ENCODE data around the gene SP1. TPM values are rescaled to one million over a fixed set of nuclear protein-coding genes. Genes with fewer than 3 reads are reported as not detected.

SP1 gene
- total RNA-seq, 1 donor from 2014 or later = 57.3 TPM

DNA sequence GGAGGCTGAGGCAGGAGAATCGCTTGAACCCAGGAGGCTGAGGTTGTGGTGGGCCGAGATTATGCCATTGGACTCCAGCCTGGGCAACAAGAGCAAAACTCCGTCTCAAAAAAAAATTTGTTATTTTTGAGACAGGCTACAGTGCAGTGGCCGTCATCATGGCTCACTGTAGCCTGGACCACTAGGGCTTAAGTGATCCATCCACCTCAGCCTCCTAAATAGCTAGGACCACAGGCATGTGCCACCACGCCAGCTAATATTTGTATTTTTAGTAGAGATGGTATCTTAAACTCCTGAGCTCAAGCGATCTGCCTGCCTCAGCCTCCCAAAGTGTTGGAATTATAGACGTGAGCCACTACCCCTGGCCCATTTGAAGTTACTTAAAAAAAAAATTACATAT, 71.0 kb downstream of the SP1 start:
- Histone ChIP-seq H3K27me3 (ENCODE audit: control insufficient read depth, insufficient read depth, low read length) (no peaks in the 10 kb centered on the region), H3K36me3 (ENCODE audit: control insufficient read depth, insufficient read depth, low read length) (peaks cover 2% of the 10 kb centered on the region), H3K4me3 (ENCODE audit: low read depth, low read length) (no peak overlapping the region)
- no peak for DNase-seq (ENCODE audit: low read depth)
- TF ChIP-seq, protein P1, sequence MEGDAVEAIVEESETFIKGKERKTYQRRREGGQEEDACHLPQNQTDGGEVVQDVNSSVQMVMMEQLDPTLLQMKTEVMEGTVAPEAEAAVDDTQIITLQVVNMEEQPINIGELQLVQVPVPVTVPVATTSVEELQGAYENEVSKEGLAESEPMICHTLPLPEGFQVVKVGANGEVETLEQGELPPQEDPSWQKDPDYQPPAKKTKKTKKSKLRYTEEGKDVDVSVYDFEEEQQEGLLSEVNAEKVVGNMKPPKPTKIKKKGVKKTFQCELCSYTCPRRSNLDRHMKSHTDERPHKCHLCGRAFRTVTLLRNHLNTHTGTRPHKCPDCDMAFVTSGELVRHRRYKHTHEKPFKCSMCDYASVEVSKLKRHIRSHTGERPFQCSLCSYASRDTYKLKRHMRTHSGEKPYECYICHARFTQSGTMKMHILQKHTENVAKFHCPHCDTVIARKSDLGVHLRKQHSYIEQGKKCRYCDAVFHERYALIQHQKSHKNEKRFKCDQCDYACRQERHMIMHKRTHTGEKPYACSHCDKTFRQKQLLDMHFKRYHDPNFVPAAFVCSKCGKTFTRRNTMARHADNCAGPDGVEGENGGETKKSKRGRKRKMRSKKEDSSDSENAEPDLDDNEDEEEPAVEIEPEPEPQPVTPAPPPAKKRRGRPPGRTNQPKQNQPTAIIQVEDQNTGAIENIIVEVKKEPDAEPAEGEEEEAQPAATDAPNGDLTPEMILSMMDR (IDR thresholded peaks at IDR 0.05; ENCODE audit: insufficient read depth, low read length, poor library complexity, severe bottlenecking) = no peak

- peak; percentile 94 for DNase-seq (ENCODE audit: low read depth)
- peak within 1 kb of the TSS; percentile 68 for H3K4me3 ChIP-seq (ENCODE audit: low read depth, low read length)
- no peaks in the 10 kb centered on the region for H3K27me3 ChIP-seq (ENCODE audit: control insufficient read depth, insufficient read depth, low read length)
- TF ChIP-seq, protein P1 (IDR thresholded peaks at IDR 0.05; ENCODE audit: insufficient read depth, low read length, poor library complexity, severe bottlenecking) = peak; percentile 89
- peaks cover 2% of the 10 kb centered on the region for H3K36me3 ChIP-seq (ENCODE audit: control insufficient read depth, insufficient read depth, low read length)
Measured at GRCh38 chr12:53451661-53452158, 71.7 kb downstream of the SP1 start, which contains the start of gene PCBP2. PCBP2 (plus strand) TSS chr12:53452102; CDS start chr12:53454801, 2,699 bp downstream.

DNA sequence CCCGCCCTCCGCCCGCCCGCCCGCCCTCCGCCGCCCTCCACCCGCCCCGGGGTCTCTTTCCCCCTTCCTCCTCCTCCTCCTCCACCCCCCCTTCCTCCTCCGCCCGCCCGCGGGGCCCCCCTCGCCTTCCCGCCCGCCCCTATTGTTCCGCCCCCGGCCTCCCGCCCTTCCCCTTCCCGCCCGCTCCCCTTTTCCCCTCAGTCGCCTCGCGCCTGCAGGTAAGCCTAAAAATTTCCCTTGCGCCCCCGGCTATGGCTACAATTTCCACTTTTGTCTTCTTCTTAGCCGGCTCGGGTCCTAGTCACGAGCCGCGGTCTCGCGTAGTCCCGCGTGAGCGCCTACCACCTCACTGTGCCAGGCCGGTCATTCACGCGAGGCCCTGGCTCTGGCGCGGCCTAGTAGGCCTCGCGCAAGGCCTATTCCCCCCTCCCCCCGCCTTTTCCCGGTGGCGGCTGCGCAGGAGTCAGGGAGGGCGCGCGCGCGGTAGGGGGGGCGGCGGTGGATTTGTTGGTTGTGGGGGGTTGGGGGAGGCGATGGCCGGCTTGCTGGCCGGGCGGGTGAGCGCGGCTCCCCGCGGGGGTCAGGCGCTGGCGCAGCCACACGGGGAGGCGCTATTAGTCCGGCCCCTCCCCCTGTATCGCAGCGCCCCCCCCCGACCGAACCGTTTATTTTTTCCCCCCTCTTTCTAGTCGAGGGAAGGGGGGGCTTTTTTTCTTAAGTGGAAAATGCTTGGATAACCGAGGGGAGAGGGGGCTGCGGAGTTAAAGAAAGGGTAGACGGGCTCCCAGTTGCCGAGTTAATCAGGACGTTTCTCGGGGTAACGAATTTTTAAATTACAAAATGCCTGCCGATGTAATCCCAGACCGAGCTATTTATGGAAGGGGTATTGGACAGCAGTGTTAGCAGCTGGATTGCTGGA, 72.4 kb downstream of the SP1 start:
- Histone ChIP-seq H3K4me3 (ENCODE audit: low read depth, low read length) (peak overlapping the region; percentile 68), H3K27me3 (ENCODE audit: control insufficient read depth, insufficient read depth, low read length) (no peaks in the 10 kb centered on the region), H3K36me3 (ENCODE audit: control insufficient read depth, insufficient read depth, low read length) (peaks cover 3% of the 10 kb centered on the region)
- DNase-seq (ENCODE audit: low read depth) = peak; percentile 41
- TF ChIP-seq, protein P1 (IDR thresholded peaks at IDR 0.05; ENCODE audit: insufficient read depth, low read length, poor library complexity, severe bottlenecking) = peak; percentile 50

DNA sequence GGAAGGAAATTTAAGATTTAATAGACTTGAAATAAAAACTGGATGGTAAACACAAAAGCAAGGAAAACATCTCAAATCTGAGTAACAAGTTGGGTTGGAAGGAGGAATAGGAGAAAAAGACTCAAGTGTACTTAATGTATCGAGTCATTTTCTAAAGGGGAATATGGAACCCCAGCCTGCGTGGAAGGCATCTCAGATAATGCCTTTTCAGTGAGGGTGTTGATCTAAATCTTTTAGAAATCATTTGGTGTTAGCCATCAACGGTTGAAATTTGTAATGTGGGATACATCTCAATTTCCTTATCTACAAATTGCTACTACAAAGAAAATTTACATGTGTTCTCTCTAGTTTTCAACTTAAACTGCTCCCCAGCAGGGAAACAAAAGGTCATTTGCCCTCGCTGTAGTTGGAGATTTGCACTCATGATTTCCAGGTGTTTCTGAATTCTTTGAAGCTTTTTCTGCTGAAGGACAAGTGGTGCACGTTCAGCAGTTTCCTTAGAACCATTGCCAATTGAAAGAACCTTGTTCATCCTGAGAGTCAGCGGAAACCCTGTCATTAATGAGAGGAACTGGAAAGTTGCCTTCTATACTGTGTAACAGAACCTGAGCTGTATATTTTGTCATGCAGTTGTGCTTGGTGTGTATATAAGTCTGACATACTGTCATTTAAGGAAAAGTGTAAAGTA, 74.1 kb downstream of the SP1 start:
- Histone ChIP-seq H3K27me3 (ENCODE audit: control insufficient read depth, insufficient read depth, low read length) (no peaks in the 10 kb centered on the region), H3K36me3 (ENCODE audit: control insufficient read depth, insufficient read depth, low read length) (peaks cover 3% of the 10 kb centered on the region), H3K4me3 (ENCODE audit: low read depth, low read length) (peak overlapping the region; percentile 68)
- DNase-seq (ENCODE audit: low read depth) = no peak
- TF ChIP-seq, protein P1 (IDR thresholded peaks at IDR 0.05; ENCODE audit: insufficient read depth, low read length, poor library complexity, severe bottlenecking) = no peak

GRCh38 chr12:53454707-53455106, 74.7 kb downstream of the SP1 start:
- no peak for DNase-seq (ENCODE audit: low read depth)
- no peak overlapping the region for H3K4me3 ChIP-seq (ENCODE audit: low read depth, low read length)

More at GRCh38 chr12:53454707-53455106, 74.7 kb downstream of the SP1 start:
- Histone ChIP-seq H3K36me3 (ENCODE audit: control insufficient read depth, insufficient read depth, low read length) (peaks cover 5% of the 10 kb centered on the region), H3K27me3 (ENCODE audit: control insufficient read depth, insufficient read depth, low read length) (no peaks in the 10 kb centered on the region)
- TF ChIP-seq, protein P1 (IDR thresholded peaks at IDR 0.05; ENCODE audit: insufficient read depth, low read length, poor library complexity, severe bottlenecking) = no peak
